HCT116 (cell line): Measurements from ENCODE around the gene TMTC1. TPM values are rescaled to one million over a fixed set of nuclear protein-coding genes. Genes with fewer than 3 reads are reported as not detected.

Experiments used
- ATAC-seq: fragments of 200-7000 bp; cut with Tn5 transposase; 2 replicates; pipeline ENCODE4 v1.9.1; 2020; ENCODE audit warnings: mild to moderate bottlenecking, moderate library complexity
- BruUV-seq: library from RNA; stranded (reverse); fragments of 400-500 nt; replicated peaks from 2 replicates; lab custom pipeline; 2021; lab: Mats Ljungman, UMichigan
- CTCF ChIA-PET: fragments of 300-600 bp; sonication (Branson Sonifier 250); formaldehyde crosslinking; loops from one replicate; lab custom pipeline; 2021; ENCODE audit warnings: antibody characterized with exemption; lab: Charles Lee
- POLR2A ChIA-PET: fragments of 300-600, 350-600 bp; sonication (Branson Sonifier 250); formaldehyde crosslinking; loops from one replicate; lab custom pipeline; 2021; ENCODE audit warnings: antibody characterized with exemption; lab: Charles Lee
- RAD21 ChIA-PET, 2 experiments: fragments of 300-600 bp; sonication (Branson Sonifier 250); formaldehyde crosslinking; loops; one replicate each; lab custom pipeline; 2023; ENCODE audit warnings: low total read pairs in 2 of 2; ENCODE audit not compliant: uncharacterized antibody in 2 of 2, unreplicated experiment in 2 of 2, low non-redundant PET in 1 of 2; lab: Charles Lee
- DNase-seq: peaks from one replicate; pipeline ENCODE4 v3.0.0-alpha.2; 2010; ENCODE audit warnings: low read depth, low spot score
- H2AFZ ChIP-seq: fragments of 200-600 bp; shearing (Covaris generic), sonication (generic); 2 replicates; pipeline ENCODE4 v1.6.1; 2017; ENCODE audit warnings: low read depth, mixed run types, mixed read lengths, antibody characterized with exemption, low read length; ENCODE audit not compliant: poor library complexity, severe bottlenecking
- H3K27ac ChIP-seq: 2 replicates; pipeline ENCODE4 v1.5.1; 2012; ENCODE audit warnings: low read depth, low read length
- H3K27me3 ChIP-seq: fragments of 200-600 bp; sonication (generic); 2 replicates; pipeline ENCODE4 v1.6.1; 2016; ENCODE audit warnings: mixed run types, low read length, mixed read lengths; ENCODE audit not compliant: insufficient read depth
- H3K36me3 ChIP-seq, 2 experiments: fragments of 200-500 bp in 1 of 2; fragments of 200-600 bp in 1 of 2; sonication (Bioruptor generic) in 1 of 2; sonication (generic) in 1 of 2; 2 replicates each; pipeline versions ENCODE4 v1.5.1 to v1.6.1; 2014 to 2016; ENCODE audit warnings: low read length in 2 of 2, inconsistent platforms in 1 of 2, mixed read lengths in 1 of 2, mixed run types in 1 of 2; ENCODE audit not compliant: insufficient read depth in 2 of 2, control insufficient read depth in 1 of 2
- H3K4me1 ChIP-seq, 2 experiments: fragments of 200-600 bp in 1 of 2; sonication (generic) in 1 of 2; 2 replicates each; pipeline versions ENCODE4 v1.5.1 to v1.6.1; 2012 to 2017; ENCODE audit warnings: low read length in 2 of 2, inconsistent platforms in 1 of 2, mild to moderate bottlenecking in 1 of 2, mixed read lengths in 1 of 2, mixed run types in 1 of 2, moderate library complexity in 1 of 2; ENCODE audit not compliant: insufficient read depth in 2 of 2, control insufficient read depth in 1 of 2
- H3K4me2 ChIP-seq: fragments of 200-600 bp; sonication (generic); 2 replicates; pipeline ENCODE4 v1.6.1; 2017; ENCODE audit warnings: mixed run types, low read length, mixed read lengths
- H3K4me3 ChIP-seq, 2 experiments: fragments of 200-600 bp in 1 of 2; sonication (generic) in 1 of 2; replicated peaks in 1 of 2; 2 replicates each; pipeline ENCODE4 v1.5.1; 2011 to 2016; ENCODE audit warnings: low read length in 2 of 2, control low read depth in 1 of 2, low read depth in 1 of 2, mild to moderate bottlenecking in 1 of 2, mixed read lengths in 1 of 2, mixed run types in 1 of 2
- H3K79me2 ChIP-seq: fragments of 200-600 bp; sonication (generic); 2 replicates; pipeline ENCODE4 v1.6.1; 2017; ENCODE audit warnings: mild to moderate bottlenecking, mixed run types, low read length, moderate library complexity, mixed read lengths; ENCODE audit not compliant: insufficient read depth
- H3K9ac ChIP-seq: fragments of 200-600 bp; sonication (generic); 2 replicates; pipeline ENCODE4 v1.6.1; 2016; ENCODE audit warnings: low read length, mixed read lengths
- H3K9me2 ChIP-seq: fragments of 200-600 bp; sonication (generic), shearing (Covaris generic); 2 replicates; pipeline ENCODE4 v1.6.1; 2017; ENCODE audit warnings: mixed run types, mild to moderate bottlenecking, moderate library complexity; ENCODE audit not compliant: insufficient read depth
- H3K9me3 ChIP-seq, 2 experiments: fragments of 200-500 bp in 1 of 2; fragments of 200-600 bp in 1 of 2; sonication (Bioruptor generic) in 1 of 2; sonication (generic) in 1 of 2; 2 replicates each; pipeline ENCODE4 v1.6.1; 2014 to 2017; ENCODE audit warnings: low read length in 2 of 2, mixed read lengths in 2 of 2, inconsistent platforms in 1 of 2, low read depth in 1 of 2, mild to moderate bottlenecking in 1 of 2, mixed run types in 1 of 2, moderate library complexity in 1 of 2; ENCODE audit not compliant: control insufficient read depth in 1 of 2, insufficient read depth in 1 of 2
- H4K20me1 ChIP-seq: fragments of 200-600 bp; sonication (generic), shearing (Covaris generic); 2 replicates; pipeline ENCODE4 v1.6.1; 2017; ENCODE audit warnings: mixed run types, mild to moderate bottlenecking, moderate library complexity; ENCODE audit not compliant: insufficient read depth
- CBX3 ChIP-seq: IDR thresholded peaks from 2 replicates; pipeline ENCODE4 v1.6.1; 2012; ENCODE audit warnings: low read depth
- CEBPB ChIP-seq: IDR thresholded peaks from 2 replicates; pipeline ENCODE4 v1.6.1; 2012; ENCODE audit warnings: low read depth
- ELF1 ChIP-seq: IDR thresholded peaks from 2 replicates; pipeline ENCODE4 v1.6.1; 2012; ENCODE audit warnings: low read depth, borderline replicate concordance
- EZH2 ChIP-seq: fragments of 200-600 bp; sonication (generic); IDR thresholded peaks from 2 replicates; pipeline ENCODE4 v1.6.1; 2017; ENCODE audit warnings: antibody characterized with exemption, mixed run types
- EZH2phosphoT487 ChIP-seq: fragments of 200-600 bp; IDR thresholded peaks from 2 replicates; pipeline ENCODE4 v1.6.1; 2018; ENCODE audit warnings: antibody characterized with exemption, borderline replicate concordance
- FOSL1 ChIP-seq: IDR thresholded peaks from 2 replicates; pipeline ENCODE4 v1.6.1; 2012; ENCODE audit warnings: low read depth
- JUND ChIP-seq: IDR thresholded peaks from 2 replicates; pipeline ENCODE4 v1.6.1; 2012
- POLR2A ChIP-seq: IDR thresholded peaks from 2 replicates; pipeline ENCODE4 v1.7.0; 2011; ENCODE audit warnings: borderline replicate concordance; ENCODE audit not compliant: insufficient read depth, insufficient read length; ENCODE audit errors: extremely low read depth
- POLR2AphosphoS5 ChIP-seq: IDR thresholded peaks from 2 replicates; pipeline ENCODE4 v1.6.1; 2011; ENCODE audit warnings: mild to moderate bottlenecking, low read depth, low read length, moderate library complexity
- SRF ChIP-seq: IDR thresholded peaks from 2 replicates; pipeline ENCODE4 v1.6.1; 2012; ENCODE audit warnings: low read depth
- TCF7L2 ChIP-seq: IDR thresholded peaks from 2 replicates; pipeline ENCODE4 v1.7.0; 2011; ENCODE audit warnings: borderline replicate concordance, inconsistent platforms; ENCODE audit not compliant: insufficient read depth, insufficient read length; ENCODE audit errors: extremely low read depth
- YY1 ChIP-seq: IDR thresholded peaks from 2 replicates; pipeline ENCODE4 v1.6.1; 2011; ENCODE audit warnings: low read length, low read depth, moderate library complexity, mild to moderate bottlenecking; ENCODE audit not compliant: insufficient replicate concordance; ENCODE audit errors: extremely low read depth
- ZFX ChIP-seq: fragments of 450-650 bp; IDR thresholded peaks from 2 replicates; pipeline ENCODE4 v1.6.1; 2017
- ZNF274 ChIP-seq: fragments of 200-500 bp; sonication (Bioruptor generic); IDR thresholded peaks from 2 replicates; pipeline ENCODE4 v1.6.1; 2014; ENCODE audit warnings: mild to moderate bottlenecking, low read depth, low read length, inconsistent platforms
- intact Hi-C: fragments of 100-400 bp; cut with micrococcal nuclease; formaldehyde crosslinking; loops from 2 replicates; pipeline ENCODE4 v1.10.0; 2022
- total RNA-seq: library from RNA; stranded (reverse); gene quantifications from one replicate; pipeline ENCODE4 v1.2.1, GENCODE V29; 2021; ENCODE audit not compliant: unreplicated experiment
- TF ChIP-seq, protein P1 (sequence below): IDR thresholded peaks from 2 replicates; pipeline ENCODE4 v1.6.1; 2012
- TF ChIP-seq, protein P2 (sequence below), 3 experiments: fragments of 200-600 bp in 1 of 3; sonication (generic) in 1 of 3; IDR thresholded peaks in 2 of 3; conservative IDR thresholded peaks in 1 of 3; 2 replicates each; pipeline ENCODE4 v1.5.1; 2012 to 2017; ENCODE audit warnings: low read depth in 2 of 3, low read length in 2 of 3, antibody characterized with exemption in 1 of 3, borderline replicate concordance in 1 of 3, control low read depth in 1 of 3, mild to moderate bottlenecking in 1 of 3, mixed read lengths in 1 of 3, mixed run types in 1 of 3, moderate library complexity in 1 of 3; ENCODE audit not compliant: insufficient read depth in 1 of 3
- TF ChIP-seq, protein P3 (sequence below): IDR thresholded peaks from 2 replicates; pipeline ENCODE4 v1.6.1; 2011; ENCODE audit warnings: mild to moderate bottlenecking, low read length, moderate library complexity; ENCODE audit not compliant: insufficient replicate concordance; ENCODE audit errors: extremely low read depth

Gene TMTC1
- total RNA-seq, 1 experiment from 2014 or later = 2.0 TPM

GRCh38 chr12:29690728-29691127 is 93.0 kb downstream of the TMTC1 start:
- RAD21 ChIA-PET = no interaction called here
- POLR2A ChIA-PET = no interaction called here
- Histone ChIP-seq H3K4me1 (no peaks in the 10 kb centered on the region), H3K27me3 (no peaks in the 10 kb centered on the region), H4K20me1 (no peaks in the 10 kb centered on the region), H3K9me2 (no peaks in the 10 kb centered on the region), H2AFZ (no peak overlapping the region), H3K4me3 (no peak overlapping the region), H3K9ac (no peak overlapping the region), H3K4me2 (no peak overlapping the region), H3K36me3 (no peaks in the 10 kb centered on the region), H3K79me2 (no peaks in the 10 kb centered on the region), H3K27ac (no peak overlapping the region)
- CTCF ChIA-PET = no interaction called here
- ATAC-seq = no peak
- intact Hi-C loops = loop anchor here (10.0 kb wide), 1 partner anchor 824 kb away; no protein-coding TSS in a partner anchor
- no TSS peak for BruUV-seq
- DNase-seq = no peak
- TF ChIP-seq, protein P1, sequence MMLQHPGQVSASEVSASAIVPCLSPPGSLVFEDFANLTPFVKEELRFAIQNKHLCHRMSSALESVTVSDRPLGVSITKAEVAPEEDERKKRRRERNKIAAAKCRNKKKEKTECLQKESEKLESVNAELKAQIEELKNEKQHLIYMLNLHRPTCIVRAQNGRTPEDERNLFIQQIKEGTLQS = no peak
- TF ChIP-seq YY1 = no peak
- no peak for TF ChIP-seq JUND
- TF ChIP-seq POLR2AphosphoS5 = no peak
- TF ChIP-seq ZNF274 = no peak
- TF ChIP-seq ZFX = no peak
- TF ChIP-seq FOSL1 = no peak
- TF ChIP-seq, all 23 proteins: peak for 0
- H3K9me3 ChIP-seq = no peaks in the 10 kb centered on the region

DNA sequence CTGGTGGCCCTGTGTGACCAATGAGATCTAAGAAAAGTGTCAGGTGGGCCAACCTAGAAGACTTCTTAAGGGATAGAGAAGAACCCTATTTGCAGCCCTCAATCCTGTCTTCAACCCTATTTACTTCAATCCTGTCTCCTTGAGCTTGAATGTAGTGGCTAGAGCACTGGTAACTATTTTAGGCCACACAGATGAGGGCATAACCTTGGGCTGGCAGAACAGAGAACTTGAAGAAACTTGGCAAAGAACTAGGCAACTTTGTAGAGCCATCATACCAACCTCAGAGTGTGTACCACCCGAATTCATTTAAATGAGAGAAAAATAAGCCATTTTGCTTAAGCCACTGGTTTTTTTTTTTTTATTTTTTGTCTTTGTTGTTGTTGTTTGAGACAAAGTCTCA is 94.8 kb downstream of the TMTC1 start:
- DNase-seq (no peak), ATAC-seq (no peak)
- TF ChIP-seq CBX3 (no peak), JUND (no peak), POLR2A (no peak), CEBPB (no peak), EZH2 (no peak), ELF1 (no peak), TCF7L2 (no peak), FOSL1 (no peak), ZFX (no peak), SRF (no peak), EZH2phosphoT487 (no peak)
- TF ChIP-seq, protein P2, sequence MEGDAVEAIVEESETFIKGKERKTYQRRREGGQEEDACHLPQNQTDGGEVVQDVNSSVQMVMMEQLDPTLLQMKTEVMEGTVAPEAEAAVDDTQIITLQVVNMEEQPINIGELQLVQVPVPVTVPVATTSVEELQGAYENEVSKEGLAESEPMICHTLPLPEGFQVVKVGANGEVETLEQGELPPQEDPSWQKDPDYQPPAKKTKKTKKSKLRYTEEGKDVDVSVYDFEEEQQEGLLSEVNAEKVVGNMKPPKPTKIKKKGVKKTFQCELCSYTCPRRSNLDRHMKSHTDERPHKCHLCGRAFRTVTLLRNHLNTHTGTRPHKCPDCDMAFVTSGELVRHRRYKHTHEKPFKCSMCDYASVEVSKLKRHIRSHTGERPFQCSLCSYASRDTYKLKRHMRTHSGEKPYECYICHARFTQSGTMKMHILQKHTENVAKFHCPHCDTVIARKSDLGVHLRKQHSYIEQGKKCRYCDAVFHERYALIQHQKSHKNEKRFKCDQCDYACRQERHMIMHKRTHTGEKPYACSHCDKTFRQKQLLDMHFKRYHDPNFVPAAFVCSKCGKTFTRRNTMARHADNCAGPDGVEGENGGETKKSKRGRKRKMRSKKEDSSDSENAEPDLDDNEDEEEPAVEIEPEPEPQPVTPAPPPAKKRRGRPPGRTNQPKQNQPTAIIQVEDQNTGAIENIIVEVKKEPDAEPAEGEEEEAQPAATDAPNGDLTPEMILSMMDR (IDR thresholded peaks at IDR 0.05 in 2 of 3, conservative IDR thresholded peaks at IDR 0.05 in 1 of 3; ENCODE audit: borderline replicate concordance in 1 of 3, insufficient read depth in 1 of 3, low read depth in 2 of 3, low read length in 2 of 3) = no peak
- TF ChIP-seq, protein P3, sequence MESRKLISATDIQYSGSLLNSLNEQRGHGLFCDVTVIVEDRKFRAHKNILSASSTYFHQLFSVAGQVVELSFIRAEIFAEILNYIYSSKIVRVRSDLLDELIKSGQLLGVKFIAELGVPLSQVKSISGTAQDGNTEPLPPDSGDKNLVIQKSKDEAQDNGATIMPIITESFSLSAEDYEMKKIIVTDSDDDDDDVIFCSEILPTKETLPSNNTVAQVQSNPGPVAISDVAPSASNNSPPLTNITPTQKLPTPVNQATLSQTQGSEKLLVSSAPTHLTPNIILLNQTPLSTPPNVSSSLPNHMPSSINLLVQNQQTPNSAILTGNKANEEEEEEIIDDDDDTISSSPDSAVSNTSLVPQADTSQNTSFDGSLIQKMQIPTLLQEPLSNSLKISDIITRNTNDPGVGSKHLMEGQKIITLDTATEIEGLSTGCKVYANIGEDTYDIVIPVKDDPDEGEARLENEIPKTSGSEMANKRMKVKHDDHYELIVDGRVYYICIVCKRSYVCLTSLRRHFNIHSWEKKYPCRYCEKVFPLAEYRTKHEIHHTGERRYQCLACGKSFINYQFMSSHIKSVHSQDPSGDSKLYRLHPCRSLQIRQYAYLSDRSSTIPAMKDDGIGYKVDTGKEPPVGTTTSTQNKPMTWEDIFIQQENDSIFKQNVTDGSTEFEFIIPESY = no peak
- no peaks in the 10 kb centered on the region for H3K79me2 ChIP-seq
- no peak overlapping the region for H2AFZ ChIP-seq
- H3K36me3 ChIP-seq = no peaks in the 10 kb centered on the region
- no TSS peak for BruUV-seq
- H3K27ac ChIP-seq = no peak overlapping the region
- H3K4me3 ChIP-seq = no peak overlapping the region
- H3K4me1 ChIP-seq = no peaks in the 10 kb centered on the region
- no peaks in the 10 kb centered on the region for H4K20me1 ChIP-seq
- intact Hi-C loops = no loop called here
- POLR2A ChIA-PET = interaction anchor here (0.6 kb wide), 1 partner anchor 81 kb away, joined by 3 read pairs; no protein-coding TSS in a partner anchor
- CTCF ChIA-PET = no interaction called here
- no peak overlapping the region for H3K4me2 ChIP-seq
- no peaks in the 10 kb centered on the region for H3K9me2 ChIP-seq
- RAD21 ChIA-PET = no interaction called here
- H3K9ac ChIP-seq = no peak overlapping the region
- no peaks in the 10 kb centered on the region for H3K27me3 ChIP-seq
- H3K9me3 ChIP-seq = no peaks in the 10 kb centered on the region
